Endothelial cell of umbilical vein (primary cell): ENCODE results near the gene VSIG10L2.

ENCODE experiments used
- GATA2 ChIP-seq: IDR thresholded peaks from 2 replicates; pipeline ENCODE4 v1.7.0; 2011; ENCODE audit warnings: low read depth, mild to moderate bottlenecking, moderate library complexity, mixed read lengths, low read length; ENCODE audit not compliant: insufficient read length, insufficient read depth
- MYC ChIP-seq: IDR thresholded peaks from one replicate; pipeline ENCODE4 v1.6.1; 2011; ENCODE audit warnings: mild to moderate bottlenecking, low read depth, low read length
- POLR2A ChIP-seq: IDR thresholded peaks from 2 replicates; pipeline ENCODE4 v1.6.1; 2012; ENCODE audit warnings: low read depth, mild to moderate bottlenecking, control low read depth, low read length
- POLR2AphosphoS5 ChIP-seq: IDR thresholded peaks from 2 replicates; pipeline ENCODE4 v1.6.1; 2012; ENCODE audit warnings: low read depth, mild to moderate bottlenecking, control low read depth, low read length, moderate library complexity; ENCODE audit not compliant: insufficient read depth
- TF ChIP-seq, protein P1 (sequence below), 2 donors: IDR thresholded peaks; 1 replicate in 1 of 2; 2 replicates in 1 of 2; pipeline ENCODE4 v1.5.1; 2011; ENCODE audit warnings: low read length in 2 of 2, mild to moderate bottlenecking in 2 of 2, moderate library complexity in 2 of 2, control low read depth in 1 of 2, inconsistent platforms in 1 of 2, low read depth in 1 of 2; ENCODE audit not compliant: insufficient read depth in 1 of 2; ENCODE audit errors: extremely low read depth in 1 of 2

DNA sequence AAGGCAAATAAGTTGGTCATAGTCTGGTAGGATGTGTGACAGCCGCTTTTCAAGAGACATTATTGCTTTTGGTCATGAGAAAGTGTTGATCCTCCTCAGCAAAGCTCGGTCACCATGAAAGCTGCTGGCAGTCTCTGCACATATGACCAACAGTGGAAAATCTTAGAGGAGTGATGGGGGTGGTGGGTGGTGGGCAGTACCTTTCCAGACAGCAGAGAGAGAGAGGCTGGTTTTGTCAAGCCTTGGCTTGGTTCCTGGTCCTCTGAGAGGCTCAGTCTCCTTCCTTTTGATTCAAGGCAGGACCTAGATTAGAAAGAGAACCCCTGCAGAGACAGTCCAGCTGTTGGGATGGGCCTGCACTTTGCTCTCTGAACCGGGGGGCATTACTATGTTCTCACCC, 20.0 kb upstream of the VSIG10L2 start:
- TF ChIP-seq, protein P1, sequence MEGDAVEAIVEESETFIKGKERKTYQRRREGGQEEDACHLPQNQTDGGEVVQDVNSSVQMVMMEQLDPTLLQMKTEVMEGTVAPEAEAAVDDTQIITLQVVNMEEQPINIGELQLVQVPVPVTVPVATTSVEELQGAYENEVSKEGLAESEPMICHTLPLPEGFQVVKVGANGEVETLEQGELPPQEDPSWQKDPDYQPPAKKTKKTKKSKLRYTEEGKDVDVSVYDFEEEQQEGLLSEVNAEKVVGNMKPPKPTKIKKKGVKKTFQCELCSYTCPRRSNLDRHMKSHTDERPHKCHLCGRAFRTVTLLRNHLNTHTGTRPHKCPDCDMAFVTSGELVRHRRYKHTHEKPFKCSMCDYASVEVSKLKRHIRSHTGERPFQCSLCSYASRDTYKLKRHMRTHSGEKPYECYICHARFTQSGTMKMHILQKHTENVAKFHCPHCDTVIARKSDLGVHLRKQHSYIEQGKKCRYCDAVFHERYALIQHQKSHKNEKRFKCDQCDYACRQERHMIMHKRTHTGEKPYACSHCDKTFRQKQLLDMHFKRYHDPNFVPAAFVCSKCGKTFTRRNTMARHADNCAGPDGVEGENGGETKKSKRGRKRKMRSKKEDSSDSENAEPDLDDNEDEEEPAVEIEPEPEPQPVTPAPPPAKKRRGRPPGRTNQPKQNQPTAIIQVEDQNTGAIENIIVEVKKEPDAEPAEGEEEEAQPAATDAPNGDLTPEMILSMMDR (IDR thresholded peaks at IDR 0.05; ENCODE audit: extremely low read depth in 1 of 2, insufficient read depth in 1 of 2, low read depth in 1 of 2, low read length in 2 of 2) = no peak
- TF ChIP-seq GATA2 (no peak), POLR2AphosphoS5 (no peak), POLR2A (no peak), MYC (no peak)
